Natural killer cell treated with Interleukin-12 subunit alpha and Interleukin-12 subunit beta and Interleukin-15 and Interleukin-18, amount 100 ng/mL, for 72 hours (primary cell): ENCODE data around the gene PSD. TPM values are rescaled to one million over a fixed set of nuclear protein-coding genes. Genes with fewer than 3 reads are reported as not detected.

Experiments
- ATAC-seq, 2 donors: fragments of 150-1000 bp; cut with Tn5 transposase in 1 of 2; sonication (Bioruptor Pico), chemical (Tn5 transposase) in 1 of 2; 2 replicates each; pipeline ENCODE4 v1.10.0; 2021
- DNase-seq: peaks from one replicate; pipeline ENCODE4 v3.0.0; 2022; ENCODE audit warnings: low spot score
- H3K27ac Mint-ChIP-seq, 2 donors: 1 replicate in 1 of 2; 2 replicates in 1 of 2; pipeline ENCODE4 v1.8.0; 2022; ENCODE audit warnings: mixed read lengths in 2 of 2, mild to moderate bottlenecking in 1 of 2, moderate library complexity in 1 of 2
- H3K27me3 Mint-ChIP-seq, 2 donors: 1 replicate in 1 of 2; 2 replicates in 1 of 2; pipeline ENCODE4 v1.8.0; 2022; ENCODE audit warnings: mixed read lengths in 2 of 2
- H3K36me3 Mint-ChIP-seq: one replicate; pipeline ENCODE4 v1.8.0; 2022; ENCODE audit warnings: mixed read lengths
- H3K4me1 Mint-ChIP-seq, 2 donors: 1 replicate in 1 of 2; 2 replicates in 1 of 2; pipeline ENCODE4 v1.8.0; 2022; ENCODE audit warnings: low read depth in 2 of 2, mixed read lengths in 2 of 2, mild to moderate bottlenecking in 1 of 2
- H3K4me3 Mint-ChIP-seq: one replicate; pipeline ENCODE4 v1.8.0; 2022; ENCODE audit warnings: mixed read lengths
- H3K9me3 Mint-ChIP-seq: 2 replicates; pipeline ENCODE4 v1.8.0; 2022; ENCODE audit warnings: mixed read lengths
- total RNA-seq, 2 donors: library from RNA; stranded (reverse); gene quantifications; one replicate each; pipeline ENCODE4 v1.2.3, GENCODE V29; 2022

Gene PSD
- total RNA-seq, 2 donors from 2014 or later, result 2.3 to 7.6 TPM

GRCh38 chr10:102433619-102434046 lies 15.0 kb upstream of the PSD start:
- H3K27me3 Mint-ChIP-seq, result no peaks in the 10 kb centered on the region
- peaks cover 46 to 66% of the 10 kb centered on the region in 2 donors for H3K4me1 Mint-ChIP-seq
- no peak for DNase-seq
- no peaks in the 10 kb centered on the region for H3K36me3 Mint-ChIP-seq
- peak overlapping the region; percentile 96 for H3K4me3 Mint-ChIP-seq
- H3K9me3 Mint-ChIP-seq, result no peaks in the 10 kb centered on the region
- H3K27ac Mint-ChIP-seq, result peak overlapping the region; percentile 90 to 92
- no peak for ATAC-seq

DNA sequence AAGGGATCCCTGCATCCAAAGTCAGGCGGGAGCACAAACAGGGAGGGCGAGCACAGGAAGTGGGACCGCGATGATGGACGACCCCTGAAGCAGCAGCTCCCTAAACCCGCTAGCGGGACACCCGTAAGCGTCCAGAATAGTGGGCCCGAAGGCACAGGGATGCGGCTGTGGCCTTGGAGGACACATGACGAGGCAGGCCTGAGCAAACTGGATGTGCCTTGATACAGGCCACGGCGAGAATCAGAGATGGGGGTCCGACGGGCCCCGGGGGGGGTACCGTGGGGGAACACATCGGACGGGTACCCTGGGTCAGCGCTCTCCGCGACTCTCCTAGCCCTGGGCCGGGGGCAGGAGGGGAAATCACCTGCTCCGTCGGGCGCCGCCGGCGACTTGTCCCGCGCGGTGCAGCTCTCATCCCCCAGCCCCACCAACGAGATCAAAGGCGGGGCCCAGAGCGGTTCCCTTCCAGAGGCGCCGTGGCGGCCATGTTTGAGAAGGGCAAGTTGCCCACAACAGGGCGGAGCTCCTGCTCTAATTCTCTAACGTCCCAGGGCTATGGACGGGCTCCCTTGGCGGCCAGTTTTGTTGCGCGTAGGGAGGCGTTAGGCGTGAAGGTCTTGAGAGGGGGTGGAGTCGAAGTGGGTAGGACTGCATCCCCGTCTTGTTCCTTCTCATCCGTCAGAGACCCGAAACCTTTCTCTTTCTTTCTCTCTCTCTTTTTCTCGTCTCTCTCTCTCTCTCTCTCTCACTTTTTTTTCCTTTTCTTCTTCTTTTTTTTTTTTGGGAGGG lies 13.8 kb upstream of the PSD start, which contains the start of gene CUEDC2:
Gene CUEDC2, minus strand, starts transcription at position 413 of the 789 bp plus-strand sequence. CDS start 7,386 bp downstream, outside the sequence.
- H3K36me3 Mint-ChIP-seq, result no peaks in the 10 kb centered on the region
- DNase-seq (peak; percentile 97), ATAC-seq (peak; percentile 95 to 96)
- peak within 1 kb of the TSS; percentile 96 for H3K4me3 Mint-ChIP-seq
- no peaks in the 10 kb centered on the region for H3K9me3 Mint-ChIP-seq
- H3K27ac Mint-ChIP-seq, result peak within 1 kb of the TSS; percentile 90 to 92
- H3K27me3 Mint-ChIP-seq, result no peaks in the 10 kb centered on the region
- H3K4me1 Mint-ChIP-seq, result peaks cover 43 to 59% of the 10 kb centered on the region in 2 donors

DNA sequence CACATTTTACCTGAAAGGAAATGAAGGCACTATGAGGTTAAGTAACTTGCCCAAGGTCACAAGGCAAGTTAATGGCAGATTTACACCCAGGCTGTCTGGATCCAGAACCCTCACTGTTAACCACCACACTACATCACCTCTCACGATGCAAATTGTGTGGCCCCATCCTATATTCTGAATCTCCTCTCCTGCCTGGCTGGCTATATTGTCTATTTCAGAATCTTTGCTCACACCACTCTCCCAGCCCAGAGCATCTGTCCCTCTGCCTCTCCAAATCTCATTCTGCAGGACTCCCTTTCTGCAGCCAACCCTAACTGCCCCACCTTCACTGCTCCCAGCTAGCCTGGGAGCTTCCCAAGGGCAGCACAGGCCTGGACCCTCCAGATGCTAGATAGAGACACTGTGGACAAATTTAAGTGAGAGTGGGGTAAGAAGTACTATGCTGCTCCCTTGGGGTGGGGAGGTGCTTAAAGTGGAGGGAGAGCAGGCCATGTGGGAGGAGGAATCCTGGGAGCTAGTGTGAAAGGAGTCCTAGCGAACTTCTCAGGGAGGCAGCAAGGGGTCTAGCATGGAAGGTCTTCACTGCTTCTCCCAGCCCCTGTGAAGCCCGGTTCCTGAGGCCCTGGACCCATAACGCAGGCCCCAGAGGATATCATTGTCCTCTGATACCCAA lies 13.0 kb upstream of the PSD start:
- Mint-ChIP-seq H3K9me3 (no peaks in the 10 kb centered on the region), H3K4me3 (peak overlapping the region; percentile 96), H3K27me3 (no peaks in the 10 kb centered on the region), H3K36me3 (no peaks in the 10 kb centered on the region), H3K4me1 (peaks cover 41 to 58% of the 10 kb centered on the region in 2 donors), H3K27ac (peak overlapping the region; percentile 90 to 92)
- DNase-seq, result no peak
- no peak for ATAC-seq

GRCh38 chr10:102429468-102429867 lies 10.9 kb upstream of the PSD start:
- H3K27ac Mint-ChIP-seq, result no peak overlapping the region
- no peak for ATAC-seq
- H3K27me3 Mint-ChIP-seq, result no peaks in the 10 kb centered on the region
- H3K4me1 Mint-ChIP-seq, result peaks cover 33 to 47% of the 10 kb centered on the region in 2 donors
- no peaks in the 10 kb centered on the region for H3K9me3 Mint-ChIP-seq
- no peak overlapping the region for H3K4me3 Mint-ChIP-seq
- H3K36me3 Mint-ChIP-seq, result no peaks in the 10 kb centered on the region
- DNase-seq, result no peak

GRCh38 chr10:102426803-102427287 lies 8.3 kb upstream of the PSD start:
- Mint-ChIP-seq H3K4me1 (peaks cover 20 to 29% of the 10 kb centered on the region in 2 donors), H3K27me3 (no peaks in the 10 kb centered on the region), H3K36me3 (no peaks in the 10 kb centered on the region)

DNA sequence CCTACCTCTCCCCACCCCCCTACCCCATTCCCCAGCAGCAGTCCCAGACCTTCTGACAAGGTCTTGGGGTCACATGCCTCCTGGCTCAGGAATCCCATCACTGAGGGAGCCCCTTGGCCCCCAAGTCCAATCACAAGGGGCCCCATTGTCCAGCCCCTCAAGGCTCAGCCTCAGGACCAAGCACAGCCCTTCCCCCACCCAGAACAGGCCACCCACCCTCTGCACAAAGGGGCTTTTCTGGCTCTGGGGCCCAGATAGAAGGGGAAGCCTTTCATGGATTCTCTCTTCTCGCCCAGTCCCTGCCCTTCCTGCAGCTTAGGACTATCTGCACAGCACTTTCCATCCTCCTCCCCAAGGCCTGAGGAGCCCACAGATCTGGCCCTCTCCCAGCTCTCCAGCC lies 6.9 kb upstream of the PSD start:
- ATAC-seq, result no peak
- DNase-seq, result no peak
- no peaks in the 10 kb centered on the region for H3K27me3 Mint-ChIP-seq
- no peaks in the 10 kb centered on the region for H3K9me3 Mint-ChIP-seq
- H3K36me3 Mint-ChIP-seq, result no peaks in the 10 kb centered on the region
- H3K27ac Mint-ChIP-seq, result peak overlapping the region in 1 of 2 donors; percentile 59
- H3K4me1 Mint-ChIP-seq, result peaks cover 21 to 28% of the 10 kb centered on the region in 2 donors
- no peak overlapping the region for H3K4me3 Mint-ChIP-seq

More at GRCh38 chr10:102426803-102427287, 8.3 kb upstream of the PSD start:
- no peak for DNase-seq
- no peak for ATAC-seq
- H3K27ac Mint-ChIP-seq, result no peak overlapping the region
- no peak overlapping the region for H3K4me3 Mint-ChIP-seq
- H3K9me3 Mint-ChIP-seq, result no peaks in the 10 kb centered on the region

DNA sequence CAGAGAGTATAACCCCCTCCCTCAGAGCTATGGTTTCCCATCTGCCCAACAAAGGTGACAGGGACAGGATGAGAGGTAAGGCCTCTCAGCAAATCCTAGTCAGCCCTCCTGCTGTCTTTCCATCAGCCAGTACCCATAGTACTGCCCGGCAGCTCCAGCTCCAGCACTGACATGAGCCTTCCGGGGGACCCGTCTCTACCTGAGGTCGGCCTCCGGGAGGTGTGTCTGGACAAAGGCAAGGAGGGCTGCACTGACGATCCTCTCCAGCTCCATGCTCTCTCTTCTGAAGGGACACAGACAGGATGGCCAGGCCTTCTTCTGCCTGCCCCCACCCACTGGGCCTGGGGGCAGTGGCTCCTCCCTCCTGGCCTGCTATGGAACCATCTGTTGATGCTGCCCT lies 6.3 kb upstream of the PSD start:
- DNase-seq, result no peak
- no peak overlapping the region for H3K27ac Mint-ChIP-seq
- no peaks in the 10 kb centered on the region for H3K9me3 Mint-ChIP-seq
- H3K4me3 Mint-ChIP-seq, result no peak overlapping the region
- H3K36me3 Mint-ChIP-seq, result no peaks in the 10 kb centered on the region
- H3K4me1 Mint-ChIP-seq, result peaks cover 25 to 30% of the 10 kb centered on the region in 2 donors
- H3K27me3 Mint-ChIP-seq, result no peaks in the 10 kb centered on the region
- ATAC-seq, result no peak

DNA sequence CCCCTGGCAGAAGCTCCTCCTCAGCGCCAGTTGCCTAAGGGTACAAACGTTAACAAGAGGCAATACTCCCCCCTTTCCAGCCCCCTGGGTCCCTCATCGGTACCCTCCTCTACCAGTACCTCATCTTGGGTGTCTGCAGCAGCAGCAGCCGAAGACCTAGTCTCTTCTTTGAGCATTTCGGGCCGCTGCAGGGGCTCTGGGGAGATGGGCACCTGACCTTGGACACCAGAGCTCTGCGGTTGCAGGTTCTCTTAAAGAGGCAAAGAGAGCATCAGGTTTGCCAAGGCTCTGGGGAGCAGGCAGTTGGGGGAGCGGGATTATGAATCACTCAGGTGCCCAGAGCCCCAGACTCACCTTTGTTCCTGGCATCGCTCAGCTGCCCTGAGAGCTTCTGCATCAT lies 5.6 kb upstream of the PSD start:
- DNase-seq, result no peak
- Mint-ChIP-seq H3K9me3 (no peaks in the 10 kb centered on the region), H3K4me1 (peaks cover 30 to 32% of the 10 kb centered on the region in 2 donors), H3K36me3 (no peaks in the 10 kb centered on the region), H3K27me3 (no peaks in the 10 kb centered on the region), H3K4me3 (no peak overlapping the region), H3K27ac (no peak overlapping the region)
- no peak for ATAC-seq

GRCh38 chr10:102423372-102423968 lies 4.9 kb upstream of the PSD start:
- Mint-ChIP-seq H3K9me3 (no peaks in the 10 kb centered on the region), H3K27ac (peak overlapping the region in 1 of 2 donors; percentile 91), H3K27me3 (no peaks in the 10 kb centered on the region), H3K4me1 (peaks cover 30 to 36% of the 10 kb centered on the region in 2 donors), H3K36me3 (no peaks in the 10 kb centered on the region), H3K4me3 (peak overlapping the region; percentile 98)
- no peak for ATAC-seq
- DNase-seq, result no peak

- ATAC-seq (peak; percentile 47 to 71), DNase-seq (peak; percentile 88)
- no peaks in the 10 kb centered on the region for H3K36me3 Mint-ChIP-seq
- H3K4me1 Mint-ChIP-seq, result peaks cover 30 to 38% of the 10 kb centered on the region in 2 donors
- peak overlapping the region; percentile 62 to 91 for H3K27ac Mint-ChIP-seq
- H3K27me3 Mint-ChIP-seq, result peaks cover 4 to 8% of the 10 kb centered on the region in 2 donors
- H3K4me3 Mint-ChIP-seq, result peak overlapping the region; percentile 98
- no peaks in the 10 kb centered on the region for H3K9me3 Mint-ChIP-seq
These were observed 4.1 kb upstream of the PSD start for GRCh38 chr10:102422545-102423129.

- DNase-seq (no peak), ATAC-seq (peak; percentile 1 to 6)
- Mint-ChIP-seq H3K4me3 (peak overlapping the region; percentile 98), H3K27me3 (peaks cover 9 to 15% of the 10 kb centered on the region in 2 donors), H3K9me3 (no peaks in the 10 kb centered on the region), H3K27ac (peak overlapping the region; percentile 62 to 91), H3K4me1 (peaks cover 24 to 31% of the 10 kb centered on the region in 2 donors), H3K36me3 (no peaks in the 10 kb centered on the region)
These were observed 3.4 kb upstream of the PSD start for GRCh38 chr10:102421757-102422512.

- peaks cover 20 to 31% of the 10 kb centered on the region in 2 donors for H3K4me1 Mint-ChIP-seq
- peak overlapping the region; percentile 98 for H3K4me3 Mint-ChIP-seq
- H3K36me3 Mint-ChIP-seq, result no peaks in the 10 kb centered on the region
- peaks cover 9 to 15% of the 10 kb centered on the region in 2 donors for H3K27me3 Mint-ChIP-seq
- ATAC-seq (no peak), DNase-seq (no peak)
- peak overlapping the region; percentile 91 to 99 for H3K27ac Mint-ChIP-seq
- H3K9me3 Mint-ChIP-seq, result no peaks in the 10 kb centered on the region
These were observed 2.8 kb upstream of the PSD start for GRCh38 chr10:102421507-102421756.
